Ascending aorta (tissue), 2 donors: Measurements from ENCODE around the gene FAM222A. TPM values are rescaled to one million over a fixed set of nuclear protein-coding genes. Genes with fewer than 3 reads are reported as not detected.

Source experiments
- DNase-seq, 2 donors: peaks; one replicate each; pipeline ENCODE4 v3.0.0-alpha.2; 2019; ENCODE audit warnings: low spot score in 2 of 2
- H3K27ac ChIP-seq, 2 donors: fragments of 200-600 bp; sonication (generic); one replicate each; pipeline ENCODE4 v1.5.1; 2016 to 2017; ENCODE audit warnings: mild to moderate bottlenecking in 1 of 2
- H3K27me3 ChIP-seq: fragments of 200-600 bp; sonication (generic); one replicate; pipeline ENCODE4 v1.5.1; 2017
- H3K36me3 ChIP-seq, 2 donors: fragments of 200-600 bp; sonication (generic); one replicate each; pipeline ENCODE4 v1.5.1; 2016
- H3K4me1 ChIP-seq, 2 donors: fragments of 200-600 bp; sonication (generic); one replicate each; pipeline ENCODE4 v1.5.1; 2016 to 2017; ENCODE audit warnings: mild to moderate bottlenecking in 1 of 2
- H3K4me3 ChIP-seq, 2 donors: fragments of 200-600 bp; sonication (generic); one replicate each; pipeline ENCODE4 v1.5.1; 2016 to 2017; ENCODE audit warnings: mild to moderate bottlenecking in 1 of 2
- H3K9me3 ChIP-seq, 2 donors: fragments of 200-600 bp; sonication (generic); one replicate each; pipeline ENCODE4 v1.5.1; 2016
- CTCF ChIP-seq, 3 experiments: fragments of 200-600 bp in 2 of 3; fragments of 450-650 bp in 1 of 3; sonication (generic) in 2 of 3; IDR thresholded peaks; one replicate each; pipeline ENCODE4 v1.5.1; 2016 to 2019; ENCODE audit warnings: antibody characterized with exemption in 3 of 3, mild to moderate bottlenecking in 1 of 3, moderate library complexity in 1 of 3
- intact Hi-C: fragments of 100-400 bp; cut with DNase I; formaldehyde crosslinking; loops from one replicate; pipeline ENCODE4 v1.15.1; 2023
- total RNA-seq: library from RNA; depleted of rRNA; stranded (reverse); fragments of >200 nt; gene quantifications from one replicate; pipeline ENCODE4 v1.1.0, GENCODE V29; 2016

Gene FAM222A
- total RNA-seq, 1 donor from 2014 or later: 3.3 TPM

GRCh38 chr12:109685574-109686447, 27.8 kb upstream of the FAM222A start:
- Histone ChIP-seq H3K27ac (no peak overlapping the region), H3K27me3 (no peaks in the 10 kb centered on the region), H3K36me3 (no peaks in the 10 kb centered on the region), H3K4me1 (no peaks in the 10 kb centered on the region), H3K9me3 (no peaks in the 10 kb centered on the region), H3K4me3 (no peak overlapping the region)
- no peak for DNase-seq
- intact Hi-C loops: no loop called here
- TF ChIP-seq CTCF (IDR thresholded peaks at IDR 0.05): no peak

- no peak for TF ChIP-seq CTCF (IDR thresholded peaks at IDR 0.05)
These were observed 27.1 kb upstream of the FAM222A start for GRCh38 chr12:109686523-109686922.

GRCh38 chr12:109687250-109687649, 26.4 kb upstream of the FAM222A start:
- no peak for TF ChIP-seq CTCF (IDR thresholded peaks at IDR 0.05)
- no peaks in the 10 kb centered on the region for H3K27me3 ChIP-seq
- no peaks in the 10 kb centered on the region for H3K36me3 ChIP-seq
- no peak for DNase-seq
- H3K9me3 ChIP-seq: no peaks in the 10 kb centered on the region
- no peak overlapping the region for H3K27ac ChIP-seq
- no peaks in the 10 kb centered on the region for H3K4me1 ChIP-seq
- no peak overlapping the region for H3K4me3 ChIP-seq
- intact Hi-C loops: no loop called here

More at GRCh38 chr12:109686523-109686922, 27.1 kb upstream of the FAM222A start:
- Histone ChIP-seq H3K27me3 (no peaks in the 10 kb centered on the region), H3K4me1 (no peaks in the 10 kb centered on the region), H3K27ac (no peak overlapping the region), H3K4me3 (no peak overlapping the region), H3K36me3 (no peaks in the 10 kb centered on the region), H3K9me3 (no peaks in the 10 kb centered on the region)
- intact Hi-C loops: no loop called here
- no peak for DNase-seq

GRCh38 chr12:109689426-109689825, 24.2 kb upstream of the FAM222A start:
- Histone ChIP-seq H3K4me1 (no peaks in the 10 kb centered on the region), H3K27ac (no peak overlapping the region), H3K36me3 (no peaks in the 10 kb centered on the region), H3K27me3 (no peaks in the 10 kb centered on the region), H3K9me3 (no peaks in the 10 kb centered on the region), H3K4me3 (no peak overlapping the region)
- intact Hi-C loops: no loop called here
- no peak for DNase-seq
- no peak for TF ChIP-seq CTCF (IDR thresholded peaks at IDR 0.05)

- no peak overlapping the region for H3K27ac ChIP-seq
- no peak for DNase-seq
- no peaks in the 10 kb centered on the region for H3K9me3 ChIP-seq
- intact Hi-C loops: no loop called here
- no peaks in the 10 kb centered on the region for H3K27me3 ChIP-seq
- no peaks in the 10 kb centered on the region for H3K4me1 ChIP-seq
- no peak overlapping the region for H3K4me3 ChIP-seq
- no peak for TF ChIP-seq CTCF (IDR thresholded peaks at IDR 0.05)
- H3K36me3 ChIP-seq: no peaks in the 10 kb centered on the region
These were observed 20.5 kb upstream of the FAM222A start for GRCh38 chr12:109693160-109693559.
